ENCODE measurements around the gene LPP. TPM values are rescaled to one million over a fixed set of nuclear protein-coding genes. Genes with fewer than 3 reads are reported as not detected.
A peak's percentile ranks its signal among the peaks of the same experiment; 100 is the strongest.

The LPP gene
- total RNA-seq, 2 donors from 2014 or later = 170 to 246 TPM

DNA sequence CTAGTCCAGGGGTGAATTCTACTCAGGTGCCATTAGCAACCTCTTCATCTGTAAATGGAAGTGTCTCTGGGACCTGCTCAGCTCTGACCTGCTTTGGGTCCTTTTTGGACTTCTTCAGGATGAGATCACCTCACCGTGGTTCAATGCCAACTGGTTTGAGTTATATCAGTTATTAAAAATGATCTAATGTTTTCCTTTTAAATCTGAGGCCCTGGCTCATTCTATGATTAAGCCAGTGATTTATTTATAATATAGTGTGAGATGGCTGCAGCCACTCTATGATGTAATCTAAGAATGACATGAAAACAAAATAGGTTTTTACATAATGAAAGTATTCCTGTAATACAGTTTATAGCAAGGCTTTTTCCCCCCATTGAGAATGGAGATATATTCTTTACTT is 79.4 kb downstream of the LPP start:
- Histone ChIP-seq H3K4me3 (no peak overlapping the region), H3K9me3 (no peaks in the 10 kb centered on the region), H3K4me1 (no peaks in the 10 kb centered on the region), H3K36me3 (no peaks in the 10 kb centered on the region), H3K27ac (no peak overlapping the region), H3K9ac (ENCODE audit: low read depth in 2 of 2, low read length in 2 of 2) (no peak overlapping the region), H3K27me3 (no peaks in the 10 kb centered on the region)
- intact Hi-C loops (cut with DNase I) = no loop called here
- TF ChIP-seq, protein P1, sequence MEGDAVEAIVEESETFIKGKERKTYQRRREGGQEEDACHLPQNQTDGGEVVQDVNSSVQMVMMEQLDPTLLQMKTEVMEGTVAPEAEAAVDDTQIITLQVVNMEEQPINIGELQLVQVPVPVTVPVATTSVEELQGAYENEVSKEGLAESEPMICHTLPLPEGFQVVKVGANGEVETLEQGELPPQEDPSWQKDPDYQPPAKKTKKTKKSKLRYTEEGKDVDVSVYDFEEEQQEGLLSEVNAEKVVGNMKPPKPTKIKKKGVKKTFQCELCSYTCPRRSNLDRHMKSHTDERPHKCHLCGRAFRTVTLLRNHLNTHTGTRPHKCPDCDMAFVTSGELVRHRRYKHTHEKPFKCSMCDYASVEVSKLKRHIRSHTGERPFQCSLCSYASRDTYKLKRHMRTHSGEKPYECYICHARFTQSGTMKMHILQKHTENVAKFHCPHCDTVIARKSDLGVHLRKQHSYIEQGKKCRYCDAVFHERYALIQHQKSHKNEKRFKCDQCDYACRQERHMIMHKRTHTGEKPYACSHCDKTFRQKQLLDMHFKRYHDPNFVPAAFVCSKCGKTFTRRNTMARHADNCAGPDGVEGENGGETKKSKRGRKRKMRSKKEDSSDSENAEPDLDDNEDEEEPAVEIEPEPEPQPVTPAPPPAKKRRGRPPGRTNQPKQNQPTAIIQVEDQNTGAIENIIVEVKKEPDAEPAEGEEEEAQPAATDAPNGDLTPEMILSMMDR (IDR thresholded peaks at IDR 0.05) = no peak
- DNase-seq = no peak

DNA sequence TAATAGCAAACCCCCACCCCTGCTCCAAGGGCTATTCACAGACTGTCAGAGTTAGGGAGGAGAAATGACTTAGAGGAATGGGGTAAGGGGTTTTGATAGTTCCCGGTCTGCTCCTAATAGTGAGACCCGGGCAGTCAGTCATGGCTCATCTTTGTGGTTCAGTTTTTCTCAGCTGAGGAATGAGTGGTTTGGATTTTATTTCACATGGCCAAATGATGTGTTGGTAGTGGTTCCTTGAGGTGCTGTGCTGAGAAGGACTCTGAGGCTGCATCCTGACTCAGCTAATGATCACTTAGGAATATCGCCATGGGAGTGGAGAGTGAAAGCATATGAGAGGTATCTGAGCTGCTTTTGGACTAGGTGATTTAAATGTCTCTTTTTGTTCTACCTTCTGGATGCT is 80.2 kb downstream of the LPP start:
- Histone ChIP-seq H3K27me3 (no peaks in the 10 kb centered on the region), H3K9me3 (no peaks in the 10 kb centered on the region), H3K4me1 (no peaks in the 10 kb centered on the region), H3K36me3 (no peaks in the 10 kb centered on the region), H3K27ac (no peak overlapping the region), H3K9ac (ENCODE audit: low read depth in 2 of 2, low read length in 2 of 2) (no peak overlapping the region), H3K4me3 (no peak overlapping the region)
- no peak for DNase-seq
- TF ChIP-seq, protein P1 (IDR thresholded peaks at IDR 0.05) = no peak
- intact Hi-C loops (cut with DNase I) = no loop called here

DNA sequence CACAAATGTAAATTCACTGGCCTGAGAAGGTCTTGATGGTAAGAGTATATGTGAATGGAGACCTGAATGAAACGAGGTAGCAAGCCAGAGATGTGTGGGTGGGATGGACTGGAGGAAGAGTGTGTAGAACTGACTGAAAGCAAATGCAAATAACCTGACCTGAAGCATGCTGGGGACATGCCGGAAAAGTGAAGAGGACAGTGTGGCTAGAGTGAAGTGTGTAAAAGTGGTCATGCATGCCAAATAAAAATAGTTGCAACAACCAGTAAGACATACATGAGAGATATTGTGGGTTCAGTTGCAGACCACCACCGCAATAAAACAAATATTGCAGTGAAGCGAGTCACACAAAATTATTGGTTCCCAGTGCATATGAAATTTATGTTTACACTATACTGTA is 82.3 kb downstream of the LPP start:
- no peaks in the 10 kb centered on the region for H3K27me3 ChIP-seq
- no peak overlapping the region for H3K9ac ChIP-seq (ENCODE audit: low read depth in 2 of 2, low read length in 2 of 2)
- H3K27ac ChIP-seq = no peak overlapping the region
- no peaks in the 10 kb centered on the region for H3K36me3 ChIP-seq
- no peaks in the 10 kb centered on the region for H3K4me1 ChIP-seq
- intact Hi-C loops (cut with DNase I) = no loop called here
- TF ChIP-seq, protein P1 (IDR thresholded peaks at IDR 0.05) = no peak
- no peak overlapping the region for H3K4me3 ChIP-seq
- H3K9me3 ChIP-seq = no peaks in the 10 kb centered on the region
- DNase-seq = no peak

DNA sequence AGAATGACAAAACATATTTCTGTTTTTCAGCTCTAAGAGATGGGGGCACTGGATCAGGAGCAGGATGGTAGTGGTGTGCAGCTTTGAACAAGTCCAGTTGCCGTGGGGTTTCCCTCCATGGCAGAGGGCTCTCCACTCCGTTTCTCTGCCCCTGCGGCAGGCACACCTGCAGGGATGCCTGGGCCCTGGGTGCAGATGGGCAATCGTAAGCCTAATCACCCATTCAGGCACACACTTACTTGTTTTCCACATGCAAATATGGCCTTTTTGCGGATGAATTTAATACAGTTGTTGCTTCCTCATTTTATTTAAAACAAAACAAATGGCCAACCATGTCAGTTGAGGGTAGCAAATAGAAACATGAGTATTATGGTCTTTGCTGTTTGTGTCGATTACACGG is 85.1 kb downstream of the LPP start:
- TF ChIP-seq, protein P1 (IDR thresholded peaks at IDR 0.05) = no peak
- DNase-seq = peak; percentile 16
- Histone ChIP-seq H3K4me1 (no peaks in the 10 kb centered on the region), H3K4me3 (no peak overlapping the region), H3K9me3 (no peaks in the 10 kb centered on the region), H3K27me3 (no peaks in the 10 kb centered on the region), H3K9ac (ENCODE audit: low read depth in 2 of 2, low read length in 2 of 2) (no peak overlapping the region), H3K27ac (no peak overlapping the region), H3K36me3 (no peaks in the 10 kb centered on the region)
- intact Hi-C loops (cut with DNase I) = no loop called here

DNA sequence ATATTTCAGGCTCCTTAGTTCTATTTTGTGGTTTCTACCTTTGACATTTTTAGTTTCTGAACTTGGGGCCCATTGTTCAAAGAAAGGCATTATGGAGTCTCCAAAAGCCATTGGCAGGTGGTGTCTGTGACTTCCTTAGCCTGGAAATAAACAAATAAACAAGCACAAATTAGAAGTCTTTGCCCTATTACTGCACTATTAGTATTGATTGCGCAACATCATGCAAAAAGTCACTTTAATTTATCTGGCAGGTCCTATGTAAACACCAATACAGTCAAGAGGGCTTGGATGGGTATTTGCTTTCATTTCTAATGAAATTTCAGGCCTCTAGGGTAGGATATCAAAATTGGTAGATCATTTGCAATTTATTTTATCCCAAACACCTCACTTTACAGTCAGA is 85.6 kb downstream of the LPP start:
- Histone ChIP-seq H3K9me3 (no peaks in the 10 kb centered on the region), H3K4me1 (no peaks in the 10 kb centered on the region), H3K27ac (no peak overlapping the region), H3K36me3 (no peaks in the 10 kb centered on the region), H3K27me3 (no peaks in the 10 kb centered on the region), H3K9ac (ENCODE audit: low read depth in 2 of 2, low read length in 2 of 2) (no peak overlapping the region), H3K4me3 (no peak overlapping the region)
- DNase-seq = no peak
- TF ChIP-seq, protein P1 (IDR thresholded peaks at IDR 0.05) = no peak
- intact Hi-C loops (cut with DNase I) = no loop called here

Measured in colonic mucosa (tissue), 4 donors.